Esophagus squamous epithelium (tissue), 5 donors: ENCODE measurements around the gene ADAM11. TPM values are rescaled to one million over a fixed set of nuclear protein-coding genes. Genes with fewer than 3 reads are reported as not detected.
A peak's percentile ranks its signal among the peaks of the same experiment; 100 is the strongest.

ENCODE experiments used
- DNase-seq: peaks from one replicate; lab custom pipeline; 2025; lab: John Stamatoyannopoulos, UW
- H3K27ac ChIP-seq, 4 donors: fragments of 200-600 bp; sonication (generic); one replicate each; pipeline ENCODE4 v1.5.1; 2016 to 2019; ENCODE audit warnings: mild to moderate bottlenecking in 1 of 4
- H3K27me3 ChIP-seq, 4 donors: fragments of 200-600 bp; sonication (generic); 1 replicate in 3 of 4; 2 replicates in 1 of 4; pipeline versions ENCODE4 v1.5.1 to v1.6.0; 2017 to 2021; ENCODE audit warnings: antibody characterized with exemption in 1 of 4
- H3K36me3 ChIP-seq, 3 donors: fragments of 200-600 bp; sonication (generic); one replicate each; pipeline ENCODE4 v1.5.1; 2016 to 2019
- H3K4me1 ChIP-seq, 3 donors: fragments of 200-600 bp; sonication (generic); one replicate each; pipeline ENCODE4 v1.5.1; 2017 to 2019
- H3K4me3 ChIP-seq, 4 donors: fragments of 200-600 bp; sonication (generic); 1 replicate in 3 of 4; 2 replicates in 1 of 4; pipeline ENCODE4 v1.5.1; 2016 to 2019; ENCODE audit warnings: mild to moderate bottlenecking in 2 of 4, moderate library complexity in 1 of 4
- H3K9me3 ChIP-seq, 3 donors: fragments of 200-600 bp; sonication (generic); one replicate each; pipeline ENCODE4 v1.5.1; 2016 to 2019
- CTCF ChIP-seq, 6 experiments: fragments of 450-650 bp in 4 of 6; fragments of 200-600 bp in 2 of 6; sonication (generic) in 2 of 6; IDR thresholded peaks; one replicate each; pipeline ENCODE4 v1.5.1; 2016 to 2019; ENCODE audit warnings: antibody characterized with exemption in 6 of 6, mild to moderate bottlenecking in 4 of 6, moderate library complexity in 4 of 6
- POLR2A ChIP-seq, 4 donors: fragments of 450-650 bp; IDR thresholded peaks; one replicate each; pipeline ENCODE4 v1.6.1; 2017; ENCODE audit warnings: antibody characterized with exemption in 4 of 4, mild to moderate bottlenecking in 4 of 4, moderate library complexity in 3 of 4
- WGBS, 2 donors: methylation state at CpG; one replicate each; pipeline ENCODE4 v1.1.5; 2018; 5-methylcytosine and 5-hydroxymethylcytosine counted together
- intact Hi-C: fragments of 100-400 bp; cut with DNase I; formaldehyde crosslinking; loops from one replicate; pipeline ENCODE4 v1.15.0; 2022
- total RNA-seq, 4 donors: library from RNA; depleted of rRNA; stranded (reverse); fragments of >200 nt; gene quantifications; one replicate each; pipeline ENCODE4 v1.1.0, GENCODE V29; 2016
- donor health status: DM: yes; HTN: yes; CAD: no.

ADAM11 gene
- total RNA-seq, 4 donors from 2014 or later = 0.18 to 0.38 TPM; not detected in 2

DNA sequence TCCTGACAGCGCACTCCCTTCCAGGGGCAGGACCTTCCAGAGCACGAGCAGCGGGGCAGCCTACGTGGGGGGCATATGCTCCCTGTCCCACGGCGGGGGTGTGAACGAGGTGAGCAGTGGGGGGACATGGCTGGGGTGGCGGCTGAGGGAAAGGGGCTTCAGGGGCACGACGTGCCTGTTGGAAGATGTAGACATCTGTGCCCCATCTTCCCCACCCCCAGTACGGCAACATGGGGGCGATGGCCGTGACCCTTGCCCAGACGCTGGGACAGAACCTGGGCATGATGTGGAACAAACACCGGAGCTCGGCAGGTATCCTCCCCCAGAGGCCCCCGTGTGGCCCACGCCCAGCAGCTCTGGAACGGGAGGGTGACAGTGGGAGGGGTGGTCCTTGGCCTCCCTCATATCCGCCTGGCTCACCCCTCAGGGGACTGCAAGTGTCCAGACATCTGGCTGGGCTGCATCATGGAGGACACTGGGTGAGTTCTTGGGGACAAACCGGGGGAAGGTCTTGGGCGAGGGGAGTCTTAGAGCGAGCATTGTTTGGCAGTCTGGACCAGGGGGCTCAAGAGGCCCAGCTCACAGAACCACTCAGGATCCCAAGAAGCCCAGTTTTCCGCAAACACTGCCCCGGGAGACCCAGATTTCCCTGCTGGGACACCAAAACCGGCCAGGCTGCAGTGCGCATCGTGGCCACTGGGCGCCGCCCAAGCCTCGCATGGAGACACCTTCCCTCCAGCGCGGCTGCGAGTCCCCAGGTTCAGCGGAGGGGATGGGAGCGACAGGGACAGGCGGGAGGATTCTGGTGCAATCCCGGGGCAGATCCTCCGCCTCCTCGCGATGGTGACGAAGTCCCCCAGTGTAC, 15.7 kb downstream of the ADAM11 start:
- H3K36me3 ChIP-seq = no peaks in the 10 kb centered on the region
- H3K4me3 ChIP-seq = peak overlapping the region; percentile 55 to 79 (median 62)
- H3K9me3 ChIP-seq = no peaks in the 10 kb centered on the region
- intact Hi-C loops = loop anchor here (5.0 kb wide), 2 partner anchors 93 to 358 kb away; partner anchors contain the start of gene PLCD3
- peaks cover 0 to 73% (median 0%) of the 10 kb centered on the region in 4 donors for H3K27me3 ChIP-seq
- peak; percentile 19 for DNase-seq
- TF ChIP-seq POLR2A (IDR thresholded peaks at IDR 0.05) (no peak), CTCF (IDR thresholded peaks at IDR 0.05) (peak; percentile 96 to 100 (median 98))
- H3K4me1 ChIP-seq = peaks cover 18 to 38% (median 27%) of the 10 kb centered on the region in 3 donors
- H3K27ac ChIP-seq = peak overlapping the region in 3 of 4 donors; percentile 43 to 82 (median 75)
- WGBS, 2 donors = 12 to 45% methylated on average over 2 to 5 of the region's 42 CpGs

DNA sequence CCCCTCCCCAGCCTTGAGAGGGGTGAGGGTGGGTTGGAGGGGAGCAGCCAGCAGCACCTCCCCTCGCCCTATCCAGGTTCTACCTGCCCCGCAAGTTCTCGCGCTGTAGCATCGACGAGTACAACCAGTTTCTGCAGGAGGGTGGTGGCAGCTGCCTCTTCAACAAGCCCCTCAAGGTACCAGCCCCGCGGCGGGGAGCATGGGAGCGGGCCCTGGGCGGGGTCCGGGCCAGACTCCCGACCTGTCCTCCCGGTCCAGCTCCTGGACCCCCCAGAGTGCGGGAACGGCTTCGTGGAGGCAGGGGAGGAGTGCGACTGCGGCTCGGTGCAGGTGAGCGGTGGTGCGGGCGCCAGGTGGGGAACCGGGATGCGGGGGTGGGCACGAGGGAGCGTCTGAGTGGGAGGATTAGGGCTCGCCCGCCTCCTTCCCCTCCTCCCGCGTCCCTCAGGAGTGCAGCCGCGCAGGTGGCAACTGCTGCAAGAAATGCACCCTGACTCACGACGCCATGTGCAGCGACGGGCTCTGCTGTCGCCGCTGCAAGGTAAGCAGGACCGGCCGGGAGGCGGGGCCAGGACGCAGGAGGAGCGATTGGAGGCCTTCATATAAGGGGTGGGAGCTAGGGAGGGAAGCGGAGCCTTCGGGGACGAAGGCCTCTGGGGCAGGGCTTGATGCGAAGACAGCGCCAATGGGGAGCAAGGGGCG, 16.5 kb downstream of the ADAM11 start:
- H3K4me3 ChIP-seq = peak overlapping the region; percentile 55 to 79 (median 62)
- no peak for TF ChIP-seq POLR2A (IDR thresholded peaks at IDR 0.05)
- peak in 1 of 6 experiments; percentile 48 for TF ChIP-seq CTCF (IDR thresholded peaks at IDR 0.05)
- WGBS, 2 donors = 0% methylated on average over 2 to 13 of the region's 50 CpGs
- intact Hi-C loops = loop anchor here (5.0 kb wide), 2 partner anchors 92 to 357 kb away; partner anchors contain the start of gene PLCD3
- no peaks in the 10 kb centered on the region for H3K36me3 ChIP-seq
- H3K9me3 ChIP-seq = no peaks in the 10 kb centered on the region
- peak; percentile 88 for DNase-seq
- H3K27ac ChIP-seq = peak overlapping the region; percentile 43 to 82 (median 64)
- H3K4me1 ChIP-seq = peaks cover 19 to 44% (median 28%) of the 10 kb centered on the region in 3 donors
- H3K27me3 ChIP-seq = peaks cover 0 to 72% (median 0%) of the 10 kb centered on the region in 4 donors

DNA sequence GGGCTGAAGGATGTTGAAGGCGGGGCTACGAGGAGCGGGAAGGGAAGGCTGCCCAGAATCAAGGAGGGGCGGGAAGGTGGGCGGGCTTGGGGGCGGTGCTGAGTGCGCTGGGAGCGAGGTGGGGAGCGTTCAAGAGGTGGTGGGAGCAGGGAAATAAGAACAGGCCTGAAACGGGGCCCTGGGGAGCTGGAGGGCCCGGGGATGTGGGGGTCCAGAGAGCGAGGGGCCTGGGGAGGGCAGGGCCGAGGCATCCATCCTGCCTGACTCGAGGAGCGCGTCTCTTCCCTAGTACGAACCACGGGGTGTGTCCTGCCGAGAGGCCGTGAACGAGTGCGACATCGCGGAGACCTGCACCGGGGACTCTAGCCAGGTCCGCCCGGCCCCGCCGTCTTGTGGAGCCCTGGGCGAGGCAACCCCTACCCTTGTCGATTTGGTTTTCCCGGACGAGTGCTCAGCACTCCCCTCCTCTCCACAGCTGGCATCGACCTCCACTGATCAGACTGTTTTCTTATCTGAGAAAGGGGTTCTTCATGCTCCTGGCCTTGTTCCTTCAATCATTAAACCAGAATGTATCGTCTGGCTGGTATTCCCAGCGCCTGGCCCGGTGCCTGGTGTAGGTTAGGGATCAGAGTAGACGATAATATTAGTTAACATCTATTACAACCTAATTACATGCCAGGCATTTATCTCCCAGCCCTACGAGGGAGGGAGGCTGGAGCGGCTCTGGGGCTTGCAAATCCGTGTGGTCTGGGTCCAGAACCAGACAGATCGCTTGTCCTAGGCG, 17.2 kb downstream of the ADAM11 start:
- peak overlapping the region in 3 of 4 donors; percentile 55 to 82 (median 72) for H3K27ac ChIP-seq
- H3K4me3 ChIP-seq = peak overlapping the region; percentile 55 to 79 (median 62)
- TF ChIP-seq POLR2A (IDR thresholded peaks at IDR 0.05) (no peak), CTCF (IDR thresholded peaks at IDR 0.05) (no peak)
- DNase-seq = no peak
- no peaks in the 10 kb centered on the region for H3K9me3 ChIP-seq
- WGBS, 2 donors = 2 to 10% methylated on average over 19 to 23 of the region's 43 CpGs
- H3K4me1 ChIP-seq = peaks cover 19 to 44% (median 28%) of the 10 kb centered on the region in 3 donors
- intact Hi-C loops = loop anchor here (5.0 kb wide), 2 partner anchors 91 to 356 kb away; partner anchors contain the start of gene PLCD3
- H3K36me3 ChIP-seq = no peaks in the 10 kb centered on the region
- H3K27me3 ChIP-seq = peaks cover 0 to 67% (median 0%) of the 10 kb centered on the region in 4 donors

DNA sequence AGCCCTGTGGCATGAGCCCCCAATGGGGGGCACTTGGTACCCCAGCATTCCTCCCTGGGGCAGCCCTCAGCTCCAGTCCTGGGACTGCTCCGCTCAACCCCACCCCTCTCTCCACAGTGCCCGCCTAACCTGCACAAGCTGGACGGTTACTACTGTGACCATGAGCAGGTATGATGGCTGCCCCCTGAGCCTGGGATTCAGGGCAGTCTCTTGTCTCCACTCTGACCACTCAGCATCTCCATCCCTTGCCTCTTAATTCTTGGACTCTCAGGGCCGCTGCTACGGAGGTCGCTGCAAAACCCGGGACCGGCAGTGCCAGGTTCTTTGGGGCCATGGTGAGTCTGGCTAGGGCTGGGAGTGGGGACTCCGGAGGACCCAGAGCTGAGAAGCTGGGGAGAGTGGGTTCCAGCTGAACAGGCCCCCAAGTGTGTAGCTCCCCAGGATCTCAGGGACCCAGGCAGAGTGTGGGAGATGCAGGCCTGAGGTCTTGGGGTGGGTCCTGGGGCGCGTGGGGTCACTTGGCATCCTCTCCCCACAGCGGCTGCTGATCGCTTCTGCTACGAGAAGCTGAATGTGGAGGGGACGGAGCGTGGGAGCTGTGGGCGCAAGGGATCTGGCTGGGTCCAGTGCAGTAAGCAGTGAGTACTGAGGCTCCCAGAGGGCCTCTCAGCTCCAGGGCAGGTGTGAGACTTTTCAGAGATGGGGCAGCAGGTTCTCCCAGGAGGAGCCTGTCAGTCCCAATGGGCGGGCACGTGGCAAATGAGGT, 18.0 kb downstream of the ADAM11 start:
- 82% methylated on average over 7 to 8 of the region's 19 CpGs for WGBS, 2 donors
- no peak for DNase-seq
- H3K4me1 ChIP-seq = peaks cover 19 to 48% (median 28%) of the 10 kb centered on the region in 3 donors
- TF ChIP-seq CTCF (IDR thresholded peaks at IDR 0.05) = no peak
- no peak for TF ChIP-seq POLR2A (IDR thresholded peaks at IDR 0.05)
- no peaks in the 10 kb centered on the region for H3K9me3 ChIP-seq
- no peak overlapping the region for H3K4me3 ChIP-seq
- intact Hi-C loops = loop anchor here (5.0 kb wide), 2 partner anchors 90 to 355 kb away; partner anchors contain the start of gene PLCD3
- H3K36me3 ChIP-seq = no peaks in the 10 kb centered on the region
- H3K27me3 ChIP-seq = peaks cover 0 to 60% (median 0%) of the 10 kb centered on the region in 4 donors
- no peak overlapping the region for H3K27ac ChIP-seq
